ENCODE measurements around the gene WWOX. TPM values are rescaled to one million over a fixed set of nuclear protein-coding genes. Genes with fewer than 3 reads are reported as not detected.

WWOX gene
- total RNA-seq, 1 experiment from 2014 or later: 35.6 TPM

- no TSS peak for BruUV-seq (replicated peaks)
- intact Hi-C loops (cut with micrococcal nuclease; ENCODE audit: unreplicated experiment): no loop called here
- no peaks in the 10 kb centered on the region for H3K36me3 ChIP-seq (ENCODE audit: low read depth)
These were observed 991.5 kb downstream of the WWOX start for GRCh38 chr16:79090966-79091365.

GRCh38 chr16:79092846-79093245, 993.4 kb downstream of the WWOX start:
- DNase-seq: no peak
- TF ChIP-seq CTCF (conservative IDR thresholded peaks at IDR 0.05) (no peak), EZH2 (IDR thresholded peaks at IDR 0.05; ENCODE audit: low read depth) (no peak)
- CTCF ChIA-PET: no interaction called here
- POLR2A ChIA-PET (ENCODE audit: unreplicated experiment): no interaction called here
- H3K4me1 ChIP-seq (replicated peaks; ENCODE audit: insufficient read depth): no peaks in the 10 kb centered on the region
- H3K9me2 ChIP-seq (ENCODE audit: insufficient read depth): no peaks in the 10 kb centered on the region
- intact Hi-C loops (cut with micrococcal nuclease; ENCODE audit: unreplicated experiment): no loop called here
- no peaks in the 10 kb centered on the region for H4K20me1 ChIP-seq (ENCODE audit: insufficient read depth)
- H3K79me2 ChIP-seq (ENCODE audit: low read depth): no peaks in the 10 kb centered on the region
- H3K4me3 ChIP-seq: no peak overlapping the region
- H3F3A ChIP-seq (ENCODE audit: insufficient read depth, low read depth): no peaks in the 10 kb centered on the region
- BruUV-seq (replicated peaks): no TSS peak
- H2AFZ ChIP-seq: no peak overlapping the region
- no peaks in the 10 kb centered on the region for H3K27me3 ChIP-seq (ENCODE audit: insufficient read depth, low read depth)
- H3K4me2 ChIP-seq: no peak overlapping the region
- H3K9me3 ChIP-seq (ENCODE audit: insufficient read depth, low read depth): no peaks in the 10 kb centered on the region
- no peaks in the 10 kb centered on the region for H3K36me3 ChIP-seq (ENCODE audit: low read depth)
- no peak overlapping the region for H3K27ac ChIP-seq

More at GRCh38 chr16:79090966-79091365, 991.5 kb downstream of the WWOX start:
- Histone ChIP-seq H3K79me2 (ENCODE audit: low read depth) (no peaks in the 10 kb centered on the region), H3K4me3 (no peak overlapping the region), H3K4me2 (no peak overlapping the region), H3K4me1 (replicated peaks; ENCODE audit: insufficient read depth) (no peaks in the 10 kb centered on the region), H4K20me1 (ENCODE audit: insufficient read depth) (no peaks in the 10 kb centered on the region), H3F3A (ENCODE audit: insufficient read depth, low read depth) (no peaks in the 10 kb centered on the region), H3K27me3 (ENCODE audit: insufficient read depth, low read depth) (no peaks in the 10 kb centered on the region), H3K27ac (no peak overlapping the region), H2AFZ (no peak overlapping the region), H3K9me3 (ENCODE audit: insufficient read depth, low read depth) (no peaks in the 10 kb centered on the region), H3K9me2 (ENCODE audit: insufficient read depth) (no peaks in the 10 kb centered on the region)
- TF ChIP-seq CTCF (conservative IDR thresholded peaks at IDR 0.05) (no peak), EZH2 (IDR thresholded peaks at IDR 0.05; ENCODE audit: low read depth) (no peak)
- no peak for DNase-seq
- ChIA-PET POLR2A (ENCODE audit: unreplicated experiment) (no interaction called here), CTCF (no interaction called here)

GRCh38 chr16:79093554-79093967, 994.1 kb downstream of the WWOX start:
- H3K9me2 ChIP-seq (ENCODE audit: insufficient read depth): no peaks in the 10 kb centered on the region
- CTCF ChIA-PET: no interaction called here
- TF ChIP-seq CTCF (conservative IDR thresholded peaks at IDR 0.05) (no peak), EZH2 (IDR thresholded peaks at IDR 0.05; ENCODE audit: low read depth) (no peak)
- H3K4me1 ChIP-seq (replicated peaks; ENCODE audit: insufficient read depth): no peaks in the 10 kb centered on the region
- no peaks in the 10 kb centered on the region for H3K9me3 ChIP-seq (ENCODE audit: insufficient read depth, low read depth)
- BruUV-seq (replicated peaks): no TSS peak
- no peak for DNase-seq
- intact Hi-C loops (cut with micrococcal nuclease; ENCODE audit: unreplicated experiment): no loop called here
- POLR2A ChIA-PET (ENCODE audit: unreplicated experiment): no interaction called here
- H3K27ac ChIP-seq: no peak overlapping the region
- no peaks in the 10 kb centered on the region for H4K20me1 ChIP-seq (ENCODE audit: insufficient read depth)
- no peaks in the 10 kb centered on the region for H3K79me2 ChIP-seq (ENCODE audit: low read depth)
- H3F3A ChIP-seq (ENCODE audit: insufficient read depth, low read depth): no peaks in the 10 kb centered on the region
- no peak overlapping the region for H3K4me2 ChIP-seq
- H3K4me3 ChIP-seq: no peak overlapping the region
- no peaks in the 10 kb centered on the region for H3K36me3 ChIP-seq (ENCODE audit: low read depth)
- H2AFZ ChIP-seq: no peak overlapping the region
- H3K27me3 ChIP-seq (ENCODE audit: insufficient read depth, low read depth): no peaks in the 10 kb centered on the region

Data from PC-9 (cell line).